Stomach (tissue), 9 donors: ENCODE results near the gene MAP3K20. TPM values are rescaled to one million over a fixed set of nuclear protein-coding genes. Genes with fewer than 3 reads are reported as not detected.
A peak's percentile ranks its signal among the peaks of the same experiment; 100 is the strongest.

Source experiments
- DNase-seq, 2 donors: peaks; one replicate each; pipeline versions ENCODE4 v3.0.0 to v3.0.0-alpha.2; 2013 to 2019
- H3K27ac ChIP-seq, 5 donors: fragments of 200-600 bp in 4 of 5; sonication (generic) in 4 of 5; one replicate each; pipeline ENCODE4 v1.5.1; 2013 to 2019; ENCODE audit warnings: mild to moderate bottlenecking in 1 of 5, moderate library complexity in 1 of 5
- H3K27me3 ChIP-seq, 3 donors: fragments of 200-600 bp; sonication (generic); one replicate each; pipeline ENCODE4 v1.5.1; 2017 to 2019; ENCODE audit warnings: mixed run types in 1 of 3
- H3K36me3 ChIP-seq, 4 donors: fragments of 200-600 bp; sonication (generic); 1 replicate in 3 of 4; 2 replicates in 1 of 4; pipeline ENCODE4 v1.5.1; 2016 to 2019
- H3K4me1 ChIP-seq, 4 donors: fragments of 200-600 bp; sonication (generic); one replicate each; pipeline ENCODE4 v1.5.1; 2016 to 2019
- H3K4me3 ChIP-seq, 4 donors: fragments of 200-600 bp; sonication (generic) in 3 of 4; one replicate each; pipeline ENCODE4 v1.5.1; 2016 to 2019; ENCODE audit warnings: mild to moderate bottlenecking in 1 of 4
- H3K9me3 ChIP-seq, 4 donors: fragments of 200-600 bp; sonication (generic); one replicate each; pipeline ENCODE4 v1.5.1; 2016 to 2019
- CTCF ChIP-seq, 7 experiments: fragments of 450-650 bp in 4 of 7; fragments of 200-600 bp in 3 of 7; sonication (generic) in 3 of 7; IDR thresholded peaks; one replicate each; pipeline ENCODE4 v1.5.1; 2016 to 2019; ENCODE audit warnings: antibody characterized with exemption in 7 of 7, control low read depth in 2 of 7, mild to moderate bottlenecking in 1 of 7
- EP300 ChIP-seq: sonication (generic); formaldehyde crosslinking; IDR thresholded peaks from one replicate; pipeline ENCODE4 v1.6.1; 2017; ENCODE audit warnings: antibody characterized with exemption
- POLR2A ChIP-seq, 4 donors: fragments of 450-650 bp; IDR thresholded peaks; one replicate each; pipeline ENCODE4 v1.6.1; 2016; ENCODE audit warnings: antibody characterized with exemption in 4 of 4, control low read depth in 2 of 4, mild to moderate bottlenecking in 1 of 4, moderate library complexity in 1 of 4
- POLR2AphosphoS5 ChIP-seq, 3 donors: sonication (generic); formaldehyde crosslinking; IDR thresholded peaks; one replicate each; pipeline ENCODE4 v1.6.1; 2016; ENCODE audit warnings: antibody characterized with exemption in 3 of 3
- WGBS, 5 donors: extraction: QIAGEN DNeasy Blood & Tissue Kit in 3 of 5; methylation state at CpG; one replicate each; pipeline versions ENCODE4 v1.1.5 to v1.1.7; 2013 to 2018; 5-methylcytosine and 5-hydroxymethylcytosine counted together
- intact Hi-C: fragments of 100-400 bp; cut with DNase I; formaldehyde crosslinking; loops from one replicate; pipeline ENCODE4 v1.15.1; 2023; ENCODE audit warnings: low total_unique reads
- polyA plus RNA-seq, 3 donors: library from polyadenylated mRNA; stranded (reverse); fragments of 200-250 nt; gene quantifications; one replicate each; pipeline ENCODE4 v1.2.3, GENCODE V29; 2013
- total RNA-seq, 5 donors: library from RNA; depleted of rRNA; stranded (reverse); fragments of >200 nt; gene quantifications; one replicate each; pipeline versions ENCODE4 v1.1.0 to v1.2.3, GENCODE V29; 2014 to 2016
- donor health status: healthy with polysubstance abuse.
- donor health status: Bipolar disorder and iron deficiency.
- donor health status: healthy.

The MAP3K20 gene
- total and polyA plus RNA-seq, 8 donors: 9.3 to 180 (median 29.2) TPM

DNA sequence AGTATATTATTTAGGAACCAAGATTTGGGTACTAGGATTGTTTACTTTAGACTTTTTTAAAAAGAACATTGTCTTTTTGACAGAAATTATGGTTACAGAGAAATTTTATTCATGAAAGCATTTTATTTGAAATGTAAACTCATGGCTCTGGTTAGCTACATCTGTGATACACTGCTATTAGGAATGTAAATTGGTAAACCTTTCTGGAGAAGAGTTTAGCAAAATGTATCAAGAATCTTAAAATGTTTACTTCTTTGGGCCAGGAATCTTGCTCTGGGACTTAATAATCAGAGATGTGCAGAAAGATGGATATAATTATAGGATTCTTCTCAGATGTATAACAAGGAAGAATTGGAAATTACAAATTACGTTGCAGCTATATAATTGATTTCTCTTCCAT is 19.7 kb downstream of the MAP3K20 start:
- WGBS, 5 donors: 62 to 94% (median 85%) methylated on average over 1 of the region's 1 CpG
- Histone ChIP-seq H3K27me3 (no peaks in the 10 kb centered on the region), H3K9me3 (no peaks in the 10 kb centered on the region), H3K36me3 (peaks cover 0 to 14% (median 7%) of the 10 kb centered on the region in 4 donors), H3K27ac (no peak overlapping the region), H3K4me1 (peaks cover 0 to 48% (median 16%) of the 10 kb centered on the region in 4 donors), H3K4me3 (no peak overlapping the region)
- intact Hi-C loops: no loop called here
- no peak for TF ChIP-seq CTCF (IDR thresholded peaks at IDR 0.05)
- TF ChIP-seq POLR2A (IDR thresholded peaks at IDR 0.05): no peak
- TF ChIP-seq POLR2AphosphoS5 (IDR thresholded peaks at IDR 0.05): no peak
- DNase-seq: no peak

DNA sequence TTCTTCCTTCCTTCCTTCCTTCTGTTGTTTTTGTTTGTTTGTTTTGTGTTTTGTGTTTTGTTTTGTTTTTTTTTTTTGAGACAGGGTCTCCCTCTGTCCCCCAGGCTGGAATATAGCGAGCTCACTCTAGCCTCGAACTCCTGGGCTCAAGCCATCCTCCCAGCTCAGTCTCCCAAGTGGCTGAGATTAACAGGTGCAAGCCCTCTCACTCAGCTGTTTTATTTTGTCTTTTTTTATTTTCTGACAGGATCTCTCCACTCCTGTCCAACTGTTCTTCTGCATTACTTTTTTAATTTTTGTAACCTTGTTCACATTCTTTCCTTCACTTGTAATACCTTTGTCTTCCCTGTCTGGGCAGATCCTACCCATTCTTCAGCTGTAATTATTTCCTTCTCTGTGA is 23.6 kb downstream of the MAP3K20 start:
- H3K4me1 ChIP-seq: peaks cover 0 to 44% (median 8%) of the 10 kb centered on the region in 4 donors
- H3K27ac ChIP-seq: no peak overlapping the region
- peaks cover 0 to 14% (median 4%) of the 10 kb centered on the region in 4 donors for H3K36me3 ChIP-seq
- 89 to 98% (median 97%) methylated on average over 2 of the region's 2 CpGs for WGBS, 5 donors
- intact Hi-C loops: no loop called here
- H3K9me3 ChIP-seq: no peaks in the 10 kb centered on the region
- no peak for DNase-seq
- TF ChIP-seq EP300 (no peak), POLR2A (IDR thresholded peaks at IDR 0.05) (no peak), CTCF (IDR thresholded peaks at IDR 0.05) (no peak), POLR2AphosphoS5 (IDR thresholded peaks at IDR 0.05) (no peak)
- no peak overlapping the region for H3K4me3 ChIP-seq
- no peaks in the 10 kb centered on the region for H3K27me3 ChIP-seq

DNA sequence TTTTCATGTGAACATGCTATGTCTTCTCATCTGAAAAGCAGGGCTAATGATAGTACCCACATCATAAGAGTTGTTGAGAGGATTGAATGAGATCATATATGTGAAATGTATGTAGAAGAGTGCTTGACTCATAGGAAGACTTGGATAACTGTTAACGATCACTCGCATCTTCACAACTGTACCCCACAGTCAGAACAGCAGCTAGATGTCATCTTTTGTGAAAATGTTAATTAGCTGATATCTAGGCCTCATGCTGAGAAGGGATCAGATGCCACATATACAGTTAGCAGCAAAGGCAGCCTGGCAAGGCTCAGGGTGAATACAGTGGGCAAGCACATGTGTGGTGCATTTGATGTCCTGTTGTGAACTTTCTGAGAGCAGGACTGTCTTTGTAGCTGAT is 24.2 kb downstream of the MAP3K20 start:
- intact Hi-C loops: no loop called here

DNA sequence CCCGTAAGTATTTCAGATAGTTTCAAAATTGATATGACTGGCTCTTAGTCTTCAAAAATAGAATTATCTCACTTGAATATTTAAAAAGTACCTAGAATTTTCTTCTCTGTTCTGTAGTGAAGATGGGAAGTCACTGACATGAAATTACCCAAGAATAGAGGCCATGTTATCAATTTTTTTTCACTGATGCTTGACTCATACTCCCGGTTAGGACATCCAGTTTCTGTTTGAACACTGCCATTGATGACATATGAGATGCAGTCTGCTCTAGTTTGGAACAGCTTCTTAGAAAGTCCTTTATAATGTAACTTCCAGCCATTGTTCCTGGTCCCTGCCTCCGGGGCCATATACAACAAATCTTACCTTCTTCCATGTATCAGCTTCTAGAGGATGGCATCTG is 26.0 kb downstream of the MAP3K20 start:
- TF ChIP-seq EP300 (no peak), POLR2A (IDR thresholded peaks at IDR 0.05) (no peak), CTCF (IDR thresholded peaks at IDR 0.05) (no peak), POLR2AphosphoS5 (IDR thresholded peaks at IDR 0.05) (peak in 2 of 3 donors; percentile 20 to 38)
- Histone ChIP-seq H3K27ac (no peak overlapping the region), H3K4me3 (no peak overlapping the region), H3K36me3 (peaks cover 0 to 8% (median 2%) of the 10 kb centered on the region in 4 donors), H3K9me3 (no peaks in the 10 kb centered on the region), H3K27me3 (no peaks in the 10 kb centered on the region), H3K4me1 (peaks cover 0 to 39% (median 8%) of the 10 kb centered on the region in 4 donors)
- intact Hi-C loops: no loop called here
- 69 to 85% (median 79%) methylated on average over 3 of the region's 3 CpGs for WGBS, 5 donors
- DNase-seq: no peak

More for the DNA sequence above, 24.2 kb downstream of the MAP3K20 start:
- H3K9me3 ChIP-seq: no peaks in the 10 kb centered on the region
- H3K27ac ChIP-seq: no peak overlapping the region
- no peak overlapping the region for H3K4me3 ChIP-seq
- H3K27me3 ChIP-seq: no peaks in the 10 kb centered on the region
- WGBS, 5 donors: 89 to 96% (median 95%) methylated on average over 2 of the region's 2 CpGs
- peaks cover 0 to 14% (median 4%) of the 10 kb centered on the region in 4 donors for H3K36me3 ChIP-seq
- H3K4me1 ChIP-seq: peaks cover 0 to 39% (median 8%) of the 10 kb centered on the region in 4 donors
- no peak for DNase-seq
- no peak for TF ChIP-seq POLR2A (IDR thresholded peaks at IDR 0.05)
- no peak for TF ChIP-seq CTCF (IDR thresholded peaks at IDR 0.05)
- TF ChIP-seq POLR2AphosphoS5 (IDR thresholded peaks at IDR 0.05): no peak
- TF ChIP-seq EP300: no peak
